Measurements from ENCODE around the gene MT1X. TPM values are rescaled to one million over a fixed set of nuclear protein-coding genes. Genes with fewer than 3 reads are reported as not detected.

The MT1X gene
- total RNA-seq, 2 donors from 2014 or later = 1.5 to 8.8 TPM

GRCh38 chr16:56683424-56684172 is 1.3 kb downstream of the MT1X start:
- H3K36me3 Mint-ChIP-seq (ENCODE audit: low read depth) = no peaks in the 10 kb centered on the region
- Histone ChIP-seq H3K4me1 (ENCODE audit: control insufficient read depth, insufficient read depth, low read length) (no peaks in the 10 kb centered on the region), H3K9me3 (ENCODE audit: control insufficient read depth, low read length) (no peaks in the 10 kb centered on the region), H3K27ac (ENCODE audit: low read depth, low read length) (no peak overlapping the region), H3K27me3 (ENCODE audit: control insufficient read depth, insufficient read depth, low read length, poor library complexity, severe bottlenecking) (peaks cover 50% of the 10 kb centered on the region), H3K36me3 (ENCODE audit: control insufficient read depth, insufficient read depth, low read length) (no peaks in the 10 kb centered on the region), H3K4me3 (ENCODE audit: low read length) (no peak overlapping the region), H3K9ac (ENCODE audit: extremely low read depth, low read length, poor library complexity, severe bottlenecking) (no peak overlapping the region)
- DNase-seq = peak; percentile 51
- no peak overlapping the region for H3K4me3 Mint-ChIP-seq
- H3K27me3 Mint-ChIP-seq (ENCODE audit: insufficient read depth) = peaks cover 33% of the 10 kb centered on the region
- H3K9me3 Mint-ChIP-seq = peaks cover 12% of the 10 kb centered on the region
- 80 to 84% methylated on average over 3 to 5 of the region's 5 CpGs for WGBS, 2 experiments (ENCODE audit: insufficient coverage in 1 of 2, insufficient read length in 1 of 2)
- H3K27ac Mint-ChIP-seq = no peak overlapping the region
- peaks cover 4% of the 10 kb centered on the region for H3K4me1 Mint-ChIP-seq
- TF ChIP-seq CTCF (conservative IDR thresholded peaks at IDR 0.05) = peak; percentile 16

- DNase-seq = no peak
- Histone ChIP-seq H3K27ac (ENCODE audit: low read depth, low read length) (no peak overlapping the region), H3K4me1 (ENCODE audit: control insufficient read depth, insufficient read depth, low read length) (no peaks in the 10 kb centered on the region), H3K36me3 (ENCODE audit: control insufficient read depth, insufficient read depth, low read length) (no peaks in the 10 kb centered on the region), H3K9ac (ENCODE audit: extremely low read depth, low read length, poor library complexity, severe bottlenecking) (no peak overlapping the region), H3K27me3 (ENCODE audit: control insufficient read depth, insufficient read depth, low read length, poor library complexity, severe bottlenecking) (peaks cover 42% of the 10 kb centered on the region), H3K9me3 (ENCODE audit: control insufficient read depth, low read length) (no peaks in the 10 kb centered on the region), H3K4me3 (ENCODE audit: low read length) (no peak overlapping the region)
- 60 to 63% methylated on average over 1 to 4 of the region's 4 CpGs for WGBS, 2 experiments (ENCODE audit: insufficient coverage in 1 of 2, insufficient read length in 1 of 2)
- peaks cover 4% of the 10 kb centered on the region for H3K4me1 Mint-ChIP-seq
- peaks cover 12% of the 10 kb centered on the region for H3K9me3 Mint-ChIP-seq
- no peak overlapping the region for H3K27ac Mint-ChIP-seq
- TF ChIP-seq CTCF (conservative IDR thresholded peaks at IDR 0.05) = no peak
- H3K4me3 Mint-ChIP-seq = no peak overlapping the region
- no peaks in the 10 kb centered on the region for H3K36me3 Mint-ChIP-seq (ENCODE audit: low read depth)
- H3K27me3 Mint-ChIP-seq (ENCODE audit: insufficient read depth) = peaks cover 32% of the 10 kb centered on the region
Observed at GRCh38 chr16:56684256-56684925, 2.1 kb downstream of the MT1X start.

- Histone ChIP-seq H3K9me3 (ENCODE audit: control insufficient read depth, low read length) (no peaks in the 10 kb centered on the region), H3K4me3 (ENCODE audit: low read length) (no peak overlapping the region), H3K4me1 (ENCODE audit: control insufficient read depth, insufficient read depth, low read length) (no peaks in the 10 kb centered on the region), H3K27ac (ENCODE audit: low read depth, low read length) (no peak overlapping the region), H3K27me3 (ENCODE audit: control insufficient read depth, insufficient read depth, low read length, poor library complexity, severe bottlenecking) (peaks cover 35% of the 10 kb centered on the region), H3K36me3 (ENCODE audit: control insufficient read depth, insufficient read depth, low read length) (no peaks in the 10 kb centered on the region), H3K9ac (ENCODE audit: extremely low read depth, low read length, poor library complexity, severe bottlenecking) (no peak overlapping the region)
- Mint-ChIP-seq H3K27ac (no peak overlapping the region), H3K4me1 (peaks cover 4% of the 10 kb centered on the region), H3K36me3 (ENCODE audit: low read depth) (no peaks in the 10 kb centered on the region), H3K4me3 (no peak overlapping the region), H3K9me3 (peaks cover 12% of the 10 kb centered on the region), H3K27me3 (ENCODE audit: insufficient read depth) (peaks cover 32% of the 10 kb centered on the region)
- DNase-seq = no peak
- 88 to 94% methylated on average over 4 of the region's 4 CpGs for WGBS, 2 experiments (ENCODE audit: insufficient coverage in 1 of 2, insufficient read length in 1 of 2)
- no peak for TF ChIP-seq CTCF (conservative IDR thresholded peaks at IDR 0.05)
Observed at GRCh38 chr16:56684926-56685590, 2.8 kb downstream of the MT1X start.

Data from endodermal cell (in vitro differentiated cells).